Left cardiac atrium (tissue), 4 donors: ENCODE measurements around the gene TRPV2. TPM values are rescaled to one million over a fixed set of nuclear protein-coding genes. Genes with fewer than 3 reads are reported as not detected.
"Not testable (repeated sequence)": the region's sequence is repeated elsewhere in the genome, so short reads cannot be mapped to it uniquely, and the experiment has no call there.

Experiments used
- ATAC-seq, 2 donors: fragments of 200-7000 bp; cut with Tn5 transposase; one replicate each; pipeline ENCODE4 v1.9.1; 2020; ENCODE audit warnings: mild to moderate bottlenecking in 2 of 2, moderate library complexity in 2 of 2
- DNase-seq: peaks from one replicate; pipeline ENCODE4 v3.0.0-alpha.2; 2020
- intact Hi-C, 2 donors: fragments of 100-400 bp; cut with DNase I; formaldehyde crosslinking; loops; one replicate each; pipeline versions ENCODE4 v1.14.1 to v1.15.1; 2022 to 2023
- total RNA-seq, 2 donors: library from RNA; stranded (reverse); fragmentation: NEBNext Ultra II Directional; extraction: Animal tissue kit (Norgen Biotek cat#: 25700); gene quantifications; one replicate each; pipeline ENCODE4 v1.2.1, GENCODE V29; 2021
- donor health status: DM: no; HTN: yes; CAD: no.
- donor health status: DM: no; HTN: yes; CAD: no; lungs with severe emphysema.
- donor health status: DM: yes; HTN: yes; CAD: no.
- donor health status: Dilated cardiomyopathy.

Gene TRPV2
- total RNA-seq, 2 donors from 2014 or later = 14.3 to 21.1 TPM

GRCh38 chr17:16444258-16444886 is 29.0 kb downstream of the TRPV2 start:
- intact Hi-C loops = no loop called here
- peak in 1 of 2 donors; percentile 20 for ATAC-seq
- no peak for DNase-seq

- DNase-seq (no peak), ATAC-seq (no peak)
- intact Hi-C loops = no loop called here
These were observed 31.1 kb downstream of the TRPV2 start for GRCh38 chr17:16446338-16446983.

DNA sequence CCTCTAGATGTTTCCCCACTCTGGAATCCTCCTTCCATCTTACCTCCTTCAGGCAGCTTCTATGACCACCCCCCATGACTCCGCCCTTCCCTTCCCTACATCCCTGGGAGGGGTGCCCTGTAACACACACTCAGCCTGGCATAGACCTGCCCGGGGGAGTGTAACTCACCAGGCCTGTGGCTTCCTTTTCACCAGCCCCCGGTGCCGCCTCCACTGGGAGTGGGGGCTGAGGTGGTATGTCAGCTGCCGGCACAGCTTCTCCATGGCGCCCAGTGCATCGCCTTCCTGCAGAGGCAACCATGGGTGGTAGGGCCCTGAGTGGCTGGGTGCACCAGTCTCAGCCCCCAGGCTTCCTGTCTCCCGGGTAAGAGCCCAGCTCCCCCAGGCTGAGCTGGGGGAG is 32.3 kb downstream of the TRPV2 start:
- DNase-seq = no peak
- ATAC-seq = no peak
- intact Hi-C loops = no loop called here

- intact Hi-C loops = no loop called here
- ATAC-seq (no peak), DNase-seq (no peak)
These were observed 33.1 kb downstream of the TRPV2 start for GRCh38 chr17:16448490-16448889.

DNA sequence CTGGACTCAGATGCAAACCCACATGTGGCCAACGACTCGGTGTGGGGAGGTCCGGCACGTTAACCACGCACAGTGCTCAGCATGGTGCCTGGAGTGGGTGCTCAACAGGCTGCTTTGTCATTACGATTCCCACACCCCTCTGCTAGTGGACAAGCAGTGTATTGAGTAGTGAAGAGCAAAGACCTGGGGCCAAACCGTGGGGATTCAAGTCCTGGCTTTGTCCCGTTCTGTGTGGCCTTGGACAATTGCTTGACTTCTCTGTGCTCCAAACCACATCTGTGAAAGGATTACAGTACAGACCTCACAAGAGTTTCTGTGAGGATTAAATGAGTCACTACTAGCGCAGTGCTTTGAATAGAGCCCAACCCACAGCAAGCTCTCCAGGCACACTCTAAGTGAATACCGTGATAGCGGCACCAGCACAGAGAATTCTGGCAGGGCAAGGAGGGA is 33.8 kb downstream of the TRPV2 start:
- DNase-seq (no peak), ATAC-seq (no peak)
- intact Hi-C loops = no loop called here

- DNase-seq (no peak), ATAC-seq (no peak)
- intact Hi-C loops = no loop called here
These were observed 34.7 kb downstream of the TRPV2 start for GRCh38 chr17:16450028-16450427.

DNA sequence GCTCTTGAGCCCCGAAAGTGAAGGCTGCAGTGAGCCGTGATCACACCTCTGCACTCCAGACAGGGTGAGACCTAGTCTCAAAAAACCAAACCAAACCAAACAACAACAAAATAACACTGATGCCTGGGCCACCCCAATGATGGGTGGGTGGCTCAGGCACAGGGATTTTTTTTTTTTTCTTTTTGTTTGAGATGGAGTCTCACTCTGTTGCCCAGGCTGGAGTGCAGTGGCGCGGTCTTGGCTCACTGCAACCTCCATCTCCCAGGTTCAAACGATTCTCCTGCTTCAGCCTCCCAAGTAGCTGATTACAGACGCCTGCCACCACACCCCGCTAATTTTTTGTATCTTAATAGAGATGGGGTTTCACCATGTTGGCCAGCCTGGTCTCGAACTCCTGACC is 36.9 kb downstream of the TRPV2 start:
- ATAC-seq, DNase-seq: not testable (repeated sequence)
- intact Hi-C loops = loop anchor here in 1 of 2 donors (2.0 kb wide), 1 partner anchor 69 kb away; no protein-coding TSS in a partner anchor

DNA sequence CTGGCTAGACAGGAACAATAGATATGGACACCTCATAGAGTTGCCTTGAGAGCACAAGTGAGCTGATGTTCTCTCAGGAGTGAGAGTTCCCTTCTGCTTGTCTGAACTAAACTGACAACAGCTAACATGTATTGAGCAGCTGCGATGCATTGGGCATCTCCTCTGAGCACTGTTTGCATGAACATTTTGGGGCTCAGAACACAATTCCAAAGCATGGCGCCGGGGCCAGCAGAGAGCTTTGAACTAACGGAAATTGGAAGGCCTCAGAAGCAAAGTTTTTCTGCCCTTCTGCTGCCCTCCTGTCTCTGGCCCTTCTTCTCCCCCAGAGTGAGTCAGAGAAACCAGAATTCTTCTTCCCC is 38.1 kb downstream of the TRPV2 start:
- intact Hi-C loops = loop anchor here (1.0 to 2.0 kb wide), 2 partner anchors 67 to 68 kb away; no protein-coding TSS in a partner anchor
- DNase-seq (no peak), ATAC-seq (no peak)

DNA sequence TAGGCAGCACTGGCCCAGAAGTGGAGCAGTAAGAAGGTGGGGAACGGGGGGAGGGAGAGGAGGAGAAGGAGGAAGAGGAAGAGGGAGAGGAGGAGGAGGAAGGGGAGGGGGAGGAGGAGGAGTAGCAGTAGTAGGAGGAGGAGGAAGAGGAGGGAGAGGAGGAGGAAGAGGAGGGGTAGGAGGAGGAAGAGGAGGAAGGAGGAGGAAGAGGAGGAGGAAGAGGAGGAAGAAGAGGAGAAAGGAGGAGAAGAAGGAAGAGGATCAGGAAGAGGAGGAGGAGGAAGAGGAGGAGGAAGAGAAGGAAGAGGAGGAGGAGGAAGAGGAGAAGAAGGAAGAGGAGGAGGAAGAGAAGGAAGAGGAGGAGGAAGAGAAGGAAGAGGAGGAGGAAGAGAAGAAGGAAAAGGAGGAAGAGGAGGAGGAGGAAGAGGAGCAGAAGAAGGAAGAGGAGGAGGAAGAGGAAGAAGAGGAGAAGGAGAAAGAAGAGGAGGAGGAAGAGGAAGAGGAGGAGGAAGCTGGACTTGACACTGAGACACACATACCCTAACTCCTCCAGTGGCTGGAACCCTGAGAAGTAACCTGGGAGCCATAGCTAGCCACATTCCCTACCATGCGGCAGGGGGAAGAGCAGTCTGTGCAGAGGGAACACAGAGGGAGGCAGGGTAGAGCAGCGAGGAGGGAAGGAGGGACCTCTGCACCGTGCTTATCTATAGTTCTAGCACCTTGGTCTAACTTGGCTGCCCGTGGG is 40.8 kb downstream of the TRPV2 start:
- no peak for DNase-seq
- intact Hi-C loops = no loop called here
- ATAC-seq = no peak

DNA sequence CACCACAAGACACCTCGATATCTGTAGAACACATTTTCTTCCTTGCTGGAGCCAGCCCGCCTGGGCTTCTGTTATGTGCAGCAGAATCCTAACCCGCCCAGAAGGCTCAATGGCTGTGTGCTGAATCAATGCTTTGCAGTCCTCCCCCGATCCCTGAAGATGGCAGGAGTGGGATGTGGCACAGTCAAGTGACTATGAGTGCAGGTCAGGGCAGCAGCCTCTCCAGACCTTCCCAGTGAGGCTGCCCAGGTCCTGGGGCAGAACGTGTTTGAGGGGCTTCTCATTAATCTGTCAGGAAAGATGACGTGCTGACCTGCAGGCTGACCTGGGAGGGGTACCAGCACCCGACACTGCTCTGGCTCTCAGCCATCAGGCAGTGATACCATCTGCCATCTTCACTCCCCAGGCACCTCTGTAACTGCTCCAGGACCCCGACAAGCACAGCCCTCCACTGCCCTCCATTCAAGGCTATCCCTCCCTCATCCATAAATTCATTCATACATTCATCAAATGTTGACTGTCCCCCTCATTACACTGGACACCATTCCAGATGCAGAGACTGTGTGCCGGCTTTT is 41.5 kb downstream of the TRPV2 start:
- DNase-seq (no peak), ATAC-seq (no peak)
- intact Hi-C loops = no loop called here

DNA sequence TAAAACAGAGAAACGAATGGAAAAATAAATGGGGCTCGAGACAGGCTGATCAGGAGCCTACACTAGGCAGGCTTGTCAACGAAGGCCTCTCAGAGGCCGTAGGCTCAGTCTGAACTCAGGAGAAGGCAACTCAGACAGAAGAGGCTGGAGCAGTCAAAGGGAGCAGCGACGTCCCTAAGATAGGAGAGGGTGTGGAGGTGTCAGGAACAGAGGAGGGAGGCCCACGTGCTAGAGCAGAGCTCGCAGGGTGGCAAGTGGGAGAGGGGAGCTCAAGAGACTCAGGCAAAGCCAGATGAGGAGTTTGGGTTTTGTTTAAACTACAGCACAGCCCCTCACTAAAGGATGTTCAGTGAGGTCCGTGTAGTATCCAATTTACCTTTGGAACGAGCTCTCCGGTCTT is 43.9 kb downstream of the TRPV2 start:
- DNase-seq = no peak
- ATAC-seq = no peak
- intact Hi-C loops = no loop called here

DNA sequence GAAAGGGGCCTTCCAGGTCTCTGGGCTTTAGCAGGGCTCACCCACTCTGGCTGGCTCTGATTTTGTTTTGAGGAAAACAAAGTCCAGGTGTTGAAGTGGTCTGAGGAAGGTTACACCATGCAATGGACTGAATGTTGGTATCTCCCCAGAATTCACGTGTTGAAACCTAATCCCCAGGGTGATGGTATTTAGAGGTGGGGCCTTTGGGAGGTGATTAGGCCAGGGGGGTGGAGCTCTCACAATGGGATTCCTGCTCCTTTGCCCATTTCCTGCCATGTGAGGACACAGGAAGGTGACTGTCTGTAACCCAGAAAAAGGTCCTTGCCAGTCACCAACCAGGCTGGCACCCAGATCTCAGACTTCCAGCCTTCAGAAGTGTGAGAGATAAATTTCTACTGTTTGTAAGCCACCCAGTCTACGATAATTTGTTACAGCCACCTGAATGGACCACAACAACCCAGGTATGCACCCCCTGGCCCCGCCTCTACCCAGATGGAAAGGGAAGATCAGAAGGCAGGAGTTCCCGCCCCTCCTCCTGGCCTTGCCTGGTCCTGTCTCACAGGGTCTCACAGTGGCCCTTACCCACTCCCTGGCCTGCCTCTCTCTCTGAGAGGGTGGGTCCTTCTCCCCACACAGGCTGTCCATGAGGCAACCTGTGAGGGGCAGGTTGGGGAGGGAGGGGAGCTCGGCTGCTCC is 44.6 kb downstream of the TRPV2 start:
- intact Hi-C loops = no loop called here
- ATAC-seq = no peak
- no peak for DNase-seq

DNA sequence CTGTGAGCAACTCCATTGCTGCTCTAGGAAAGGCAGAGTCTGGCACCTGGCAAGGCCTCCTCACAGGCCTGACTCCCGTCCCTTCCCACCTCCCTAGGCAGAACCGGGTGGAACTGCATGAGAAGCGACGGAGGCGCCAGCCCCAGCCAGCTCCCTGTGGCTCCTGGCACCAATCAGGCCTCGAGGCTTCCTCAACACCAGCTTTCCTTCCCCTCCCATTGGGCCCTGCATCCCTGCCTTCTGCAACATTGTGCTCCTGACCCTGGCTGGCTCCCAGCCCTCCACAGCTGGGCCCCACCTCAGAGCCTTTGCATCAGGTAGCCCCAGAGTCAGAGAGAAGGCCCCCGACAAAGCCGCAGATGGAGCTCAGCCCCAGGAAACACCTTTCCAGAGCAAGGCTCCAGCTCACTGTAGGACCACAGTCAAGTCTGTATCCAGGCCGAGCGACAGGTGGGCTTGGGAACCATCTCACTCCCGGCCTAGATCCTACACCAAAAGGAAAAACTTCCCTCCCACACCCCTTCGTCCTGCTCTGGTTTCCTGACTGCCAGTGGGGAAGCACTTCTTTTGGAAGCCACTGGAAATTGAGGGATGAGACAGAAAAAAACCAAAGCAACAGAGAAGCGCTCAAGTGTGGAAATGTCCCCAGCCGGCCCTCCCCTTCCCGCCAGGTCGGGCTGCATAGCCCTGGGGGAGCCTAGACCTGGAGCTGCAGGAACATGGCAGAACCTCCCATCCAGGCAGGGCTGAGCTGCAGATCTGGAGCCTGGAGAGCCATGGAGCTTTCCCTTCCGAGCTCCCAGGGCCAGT is 45.6 kb downstream of the TRPV2 start:
- ATAC-seq = no peak
- intact Hi-C loops = no loop called here
- no peak for DNase-seq

- ATAC-seq = no peak
- intact Hi-C loops = no loop called here
- no peak for DNase-seq
These were observed 46.2 kb downstream of the TRPV2 start for GRCh38 chr17:16461606-16461866.

DNA sequence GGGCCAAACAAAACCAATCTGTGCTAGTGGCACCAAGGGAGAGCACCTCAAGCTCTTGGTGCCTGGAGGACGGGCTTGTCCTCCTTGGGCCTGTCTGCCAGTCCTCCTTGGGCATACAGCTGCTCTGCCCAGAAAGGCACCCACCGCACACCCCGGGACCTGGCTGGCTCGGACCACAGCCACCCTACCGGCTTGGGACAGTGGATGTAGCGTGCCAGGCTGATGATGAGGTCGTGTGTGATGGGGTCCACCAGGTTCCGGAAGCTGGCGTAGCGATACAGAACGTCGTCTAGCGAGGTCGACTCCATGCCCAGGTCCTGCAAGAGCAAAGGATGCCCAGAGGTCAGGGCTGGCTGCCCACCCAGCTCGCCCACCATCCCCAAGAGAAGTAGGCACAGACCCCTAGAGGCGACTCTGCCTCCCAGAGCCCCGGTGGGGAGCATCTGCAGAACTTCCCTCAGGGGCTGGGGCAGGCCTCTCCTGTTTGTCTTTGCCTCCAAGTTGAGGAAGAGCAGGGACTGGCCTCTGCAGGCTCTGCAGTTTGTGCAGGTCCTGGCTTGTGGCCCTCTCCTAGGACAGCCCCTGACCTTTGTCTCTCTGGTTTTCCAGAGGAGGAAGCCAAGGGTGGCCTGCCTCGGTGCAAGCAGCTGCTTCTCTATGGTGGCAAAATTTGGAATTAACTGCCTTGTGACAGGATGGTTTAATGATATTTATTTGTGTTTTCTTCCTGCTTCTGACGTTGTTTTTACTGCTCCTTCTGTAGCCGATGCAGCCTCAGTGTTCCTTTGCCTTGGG is 46.9 kb downstream of the TRPV2 start:
- no peak for ATAC-seq
- no peak for DNase-seq
- intact Hi-C loops = no loop called here

GRCh38 chr17:16463358-16464302 is 48.3 kb downstream of the TRPV2 start:
- intact Hi-C loops = no loop called here
- ATAC-seq (peak; percentile 80 to 90), DNase-seq (peak; percentile 65)
